ENCODE data around the gene VPS45. TPM values are rescaled to one million over a fixed set of nuclear protein-coding genes. Genes with fewer than 3 reads are reported as not detected.

The VPS45 gene
- total and polyA plus RNA-seq, 4 donors = 19.7 to 58.2 (median 46.2) TPM

GRCh38 chr1:150152182-150152536 is 84.6 kb downstream of the VPS45 start:
- intact Hi-C loops (cut with DNase I) = no loop called here
- Histone ChIP-seq H3K4me3 (ENCODE audit: low read length in 2 of 2) (peak overlapping the region; percentile 100), H3K4me1 (ENCODE audit: control insufficient read depth in 1 of 2, insufficient read depth in 2 of 2, low read length in 2 of 2) (no peaks in the 10 kb centered on the region), H3K27me3 (ENCODE audit: control insufficient read depth in 1 of 2, insufficient read depth in 2 of 2, low read length in 1 of 2) (no peaks in the 10 kb centered on the region), H3K27ac (ENCODE audit: low read depth in 1 of 2, low read length in 2 of 2) (peak overlapping the region; percentile 64 to 100), H3K9me3 (ENCODE audit: control insufficient read depth, low read length) (no peaks in the 10 kb centered on the region), H3K36me3 (ENCODE audit: control insufficient read depth in 1 of 2, insufficient read depth in 2 of 2, low read length in 1 of 2) (peaks cover 0 to 8% of the 10 kb centered on the region in 2 donors)
- DNase-seq (no peak), ATAC-seq (ENCODE audit: low FRiP score) (no peak)
- WGBS, 2 donors = 35 to 36% methylated on average over 2 of the region's 2 CpGs

- intact Hi-C loops (cut with DNase I) = no loop called here
- Histone ChIP-seq H3K27me3 (ENCODE audit: control insufficient read depth in 1 of 2, insufficient read depth in 2 of 2, low read length in 1 of 2) (no peaks in the 10 kb centered on the region), H3K9me3 (ENCODE audit: control insufficient read depth, low read length) (no peaks in the 10 kb centered on the region), H3K27ac (ENCODE audit: low read depth in 1 of 2, low read length in 2 of 2) (peak overlapping the region in 1 of 2 donors; percentile 70), H3K4me1 (ENCODE audit: control insufficient read depth in 1 of 2, insufficient read depth in 2 of 2, low read length in 2 of 2) (no peaks in the 10 kb centered on the region), H3K36me3 (ENCODE audit: control insufficient read depth in 1 of 2, insufficient read depth in 2 of 2, low read length in 1 of 2) (peaks cover 0 to 10% of the 10 kb centered on the region in 2 donors), H3K4me3 (ENCODE audit: low read length in 2 of 2) (no peak overlapping the region)
- DNase-seq (no peak), ATAC-seq (ENCODE audit: low FRiP score) (no peak)
- WGBS, 2 donors = 59 to 61% methylated on average over 8 of the region's 8 CpGs
These were observed 85.3 kb downstream of the VPS45 start for GRCh38 chr1:150152772-150153456.

- H3K36me3 ChIP-seq (ENCODE audit: control insufficient read depth in 1 of 2, insufficient read depth in 2 of 2, low read length in 1 of 2) = peaks cover 3 to 15% of the 10 kb centered on the region in 2 donors
- no peak overlapping the region for H3K4me3 ChIP-seq (ENCODE audit: low read length in 2 of 2)
- 26% methylated on average over 4 of the region's 4 CpGs for WGBS, 2 donors
These were observed 86.6 kb downstream of the VPS45 start for GRCh38 chr1:150154143-150154542.

GRCh38 chr1:150155413-150156071 is 88.0 kb downstream of the VPS45 start:
- ATAC-seq (ENCODE audit: low FRiP score) (no peak), DNase-seq (no peak)
- Histone ChIP-seq H3K4me3 (ENCODE audit: low read length in 2 of 2) (no peak overlapping the region), H3K27me3 (ENCODE audit: control insufficient read depth in 1 of 2, insufficient read depth in 2 of 2, low read length in 1 of 2) (no peaks in the 10 kb centered on the region), H3K27ac (ENCODE audit: low read depth in 1 of 2, low read length in 2 of 2) (peak overlapping the region in 1 of 2 donors; percentile 13), H3K4me1 (ENCODE audit: control insufficient read depth in 1 of 2, insufficient read depth in 2 of 2, low read length in 2 of 2) (no peaks in the 10 kb centered on the region), H3K9me3 (ENCODE audit: control insufficient read depth, low read length) (no peaks in the 10 kb centered on the region), H3K36me3 (ENCODE audit: control insufficient read depth in 1 of 2, insufficient read depth in 2 of 2, low read length in 1 of 2) (peaks cover 3 to 17% of the 10 kb centered on the region in 2 donors)
- WGBS, 2 donors = 83 to 88% methylated on average over 13 of the region's 13 CpGs
- intact Hi-C loops (cut with DNase I) = loop anchor here in 1 of 2 donors (5.0 kb wide), 1 partner anchor 63 kb away; no protein-coding TSS in a partner anchor

More at GRCh38 chr1:150154143-150154542, 86.6 kb downstream of the VPS45 start:
- DNase-seq (no peak), ATAC-seq (ENCODE audit: low FRiP score) (no peak)
- intact Hi-C loops (cut with DNase I) = no loop called here
- Histone ChIP-seq H3K4me1 (ENCODE audit: control insufficient read depth in 1 of 2, insufficient read depth in 2 of 2, low read length in 2 of 2) (no peaks in the 10 kb centered on the region), H3K27me3 (ENCODE audit: control insufficient read depth in 1 of 2, insufficient read depth in 2 of 2, low read length in 1 of 2) (no peaks in the 10 kb centered on the region), H3K9me3 (ENCODE audit: control insufficient read depth, low read length) (no peaks in the 10 kb centered on the region), H3K27ac (ENCODE audit: low read depth in 1 of 2, low read length in 2 of 2) (peak overlapping the region in 1 of 2 donors; percentile 71)

- Histone ChIP-seq H3K27ac (ENCODE audit: low read depth in 1 of 2, low read length in 2 of 2) (no peak overlapping the region), H3K27me3 (ENCODE audit: control insufficient read depth in 1 of 2, insufficient read depth in 2 of 2, low read length in 1 of 2) (no peaks in the 10 kb centered on the region), H3K9me3 (ENCODE audit: control insufficient read depth, low read length) (no peaks in the 10 kb centered on the region), H3K4me1 (ENCODE audit: control insufficient read depth in 1 of 2, insufficient read depth in 2 of 2, low read length in 2 of 2) (no peaks in the 10 kb centered on the region), H3K36me3 (ENCODE audit: control insufficient read depth in 1 of 2, insufficient read depth in 2 of 2, low read length in 1 of 2) (peaks cover 3 to 17% of the 10 kb centered on the region in 2 donors), H3K4me3 (ENCODE audit: low read length in 2 of 2) (no peak overlapping the region)
- DNase-seq (no peak), ATAC-seq (ENCODE audit: low FRiP score) (no peak)
- 74 to 76% methylated on average over 16 of the region's 16 CpGs for WGBS, 2 donors
- intact Hi-C loops (cut with DNase I) = loop anchor here in 1 of 2 donors (5.0 kb wide), 1 partner anchor 65 kb away; no protein-coding TSS in a partner anchor
These were observed 89.5 kb downstream of the VPS45 start for GRCh38 chr1:150156868-150157603.

GRCh38 chr1:150159550-150159949 is 92.0 kb downstream of the VPS45 start:
- no peaks in the 10 kb centered on the region for H3K9me3 ChIP-seq (ENCODE audit: control insufficient read depth, low read length)
- peaks cover 3 to 12% of the 10 kb centered on the region in 2 donors for H3K36me3 ChIP-seq (ENCODE audit: control insufficient read depth in 1 of 2, insufficient read depth in 2 of 2, low read length in 1 of 2)
- no peaks in the 10 kb centered on the region for H3K27me3 ChIP-seq (ENCODE audit: control insufficient read depth in 1 of 2, insufficient read depth in 2 of 2, low read length in 1 of 2)
- H3K4me3 ChIP-seq (ENCODE audit: low read length in 2 of 2) = no peak overlapping the region
- WGBS, 2 donors = 79 to 89% methylated on average over 8 of the region's 8 CpGs
- intact Hi-C loops (cut with DNase I) = loop anchor here in 1 of 2 donors (5.0 kb wide), 1 partner anchor 67 kb away; no protein-coding TSS in a partner anchor
- no peaks in the 10 kb centered on the region for H3K4me1 ChIP-seq (ENCODE audit: control insufficient read depth in 1 of 2, insufficient read depth in 2 of 2, low read length in 2 of 2)
- no peak for ATAC-seq (ENCODE audit: low FRiP score)
- DNase-seq = no peak
- no peak overlapping the region for H3K27ac ChIP-seq (ENCODE audit: low read depth in 1 of 2, low read length in 2 of 2)

- DNase-seq (no peak), ATAC-seq (ENCODE audit: low FRiP score) (no peak)
- no peaks in the 10 kb centered on the region for H3K9me3 ChIP-seq (ENCODE audit: control insufficient read depth, low read length)
- H3K4me1 ChIP-seq (ENCODE audit: control insufficient read depth in 1 of 2, insufficient read depth in 2 of 2, low read length in 2 of 2) = no peaks in the 10 kb centered on the region
- intact Hi-C loops (cut with DNase I) = loop anchor here in 1 of 2 donors (5.0 kb wide), 1 partner anchor 71 kb away; no protein-coding TSS in a partner anchor
- 66 to 71% methylated on average over 7 of the region's 7 CpGs for whole genome bisulfite sequencing, 2 donors
- peak overlapping the region; percentile 70 to 98 for H3K27ac ChIP-seq (ENCODE audit: low read depth in 1 of 2, low read length in 2 of 2)
- H3K36me3 ChIP-seq (ENCODE audit: control insufficient read depth in 1 of 2, insufficient read depth in 2 of 2, low read length in 1 of 2) = peaks cover 3 to 9% of the 10 kb centered on the region in 2 donors
- H3K27me3 ChIP-seq (ENCODE audit: control insufficient read depth in 1 of 2, insufficient read depth in 2 of 2, low read length in 1 of 2) = no peaks in the 10 kb centered on the region
- no peak overlapping the region for H3K4me3 ChIP-seq (ENCODE audit: low read length in 2 of 2)
These were observed 93.5 kb downstream of the VPS45 start for GRCh38 chr1:150160964-150161621.

Data from aorta (tissue), 5 donors.